ENCODE measurements around the gene TMCO4. TPM values are rescaled to one million over a fixed set of nuclear protein-coding genes. Genes with fewer than 3 reads are reported as not detected.

Gene TMCO4
- total and polyA plus RNA-seq, 2 donors (not counting 3 experiments of a cell fraction or from before 2014, with no cell fraction given) = 7.6 to 10.3 TPM

DNA sequence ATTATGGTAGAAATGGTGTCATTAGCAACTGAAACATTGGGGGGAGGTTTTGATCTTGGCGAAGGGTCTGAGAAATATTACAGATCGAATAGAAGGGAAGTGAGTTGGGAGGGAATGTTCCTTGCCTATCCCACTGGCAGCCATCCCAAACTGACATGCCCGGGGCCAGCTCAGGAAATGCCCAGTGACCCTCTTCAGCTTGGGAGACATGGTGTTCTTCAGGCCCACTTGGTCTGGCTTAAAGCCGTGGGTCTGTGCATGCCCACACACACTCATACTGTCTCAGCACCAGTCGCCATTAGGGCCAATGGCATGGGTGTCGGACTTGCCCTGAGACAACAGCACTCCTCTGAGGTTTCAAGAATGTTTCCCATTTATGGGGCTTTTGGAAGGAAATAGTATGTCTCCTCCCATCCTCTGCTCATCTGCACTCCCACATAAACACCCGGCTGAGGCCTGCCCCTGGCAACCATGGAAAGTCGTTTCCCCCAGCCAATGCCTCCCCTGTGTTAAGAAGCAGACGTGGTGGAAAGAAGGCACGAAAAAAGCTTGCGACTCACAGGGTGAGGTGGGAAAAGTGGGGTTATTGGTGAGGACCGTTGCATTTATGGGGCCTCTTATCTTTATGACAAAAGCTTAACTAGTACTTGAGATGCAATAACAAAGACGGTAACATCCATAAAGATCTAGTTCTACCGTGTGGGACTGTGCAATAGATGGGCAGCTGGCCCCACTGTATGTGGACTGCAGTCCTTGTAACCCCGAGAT lies 13.3 kb upstream of the TMCO4 start:
- H3K27me3 ChIP-seq (ENCODE audit: control insufficient read depth in 2 of 2, insufficient read depth in 2 of 2, low read length in 2 of 2) = no peaks in the 10 kb centered on the region
- dilution Hi-C loops (cut with MboI; ENCODE audit: extremely low pct_ligation_motif_present, low sequenced_read_pairs) (no loop called here), intact Hi-C loops (cut with micrococcal nuclease) (no loop called here)
- no peak overlapping the region for H3K4me3 ChIP-seq (replicated peaks in 1 of 3; ENCODE audit: insufficient read depth in 1 of 3, low read depth in 1 of 3, low read length in 3 of 3)
- H3K9me3 ChIP-seq (replicated peaks; ENCODE audit: control insufficient read depth, insufficient read depth, low read length) = no peaks in the 10 kb centered on the region
- H3K79me2 ChIP-seq (ENCODE audit: control insufficient read depth, insufficient read depth, low read length) = no peaks in the 10 kb centered on the region
- H3K4me1 ChIP-seq (ENCODE audit: control insufficient read depth, extremely low read depth, insufficient read depth, low read length) = no peaks in the 10 kb centered on the region
- no peaks in the 10 kb centered on the region for H3K9me1 ChIP-seq (replicated peaks; ENCODE audit: control insufficient read depth, extremely low read depth, insufficient read depth, low read length)
- POLR2A ChIA-PET = no interaction called here
- no peak overlapping the region for H3K27ac ChIP-seq (ENCODE audit: insufficient read depth, low read depth, low read length)
- H4K20me1 ChIP-seq (replicated peaks; ENCODE audit: control insufficient read depth, extremely low read depth, insufficient read depth, low read length) = no peaks in the 10 kb centered on the region
- FAIRE-seq = no peak
- no peak overlapping the region for H2AFZ ChIP-seq (ENCODE audit: low read depth, low read length)
- H3K36me3 ChIP-seq (ENCODE audit: control insufficient read depth in 2 of 2, extremely low read depth in 1 of 2, insufficient read depth in 2 of 2, low read length in 2 of 2) = no peaks in the 10 kb centered on the region
- no peak for DNase-seq (ENCODE audit: low read depth, low spot score)
- TF ChIP-seq FOS (IDR thresholded peaks at IDR 0.05; ENCODE audit: borderline replicate concordance, insufficient read depth, low read length) = no peak
- no peak for TF ChIP-seq GATA2 (IDR thresholded peaks at IDR 0.05; ENCODE audit: insufficient read depth, insufficient read length, low read depth, low read length)
- no peak for TF ChIP-seq POLR2AphosphoS5 (IDR thresholded peaks at IDR 0.05; ENCODE audit: insufficient read depth, low read depth, low read length)
- TF ChIP-seq, protein P1, sequence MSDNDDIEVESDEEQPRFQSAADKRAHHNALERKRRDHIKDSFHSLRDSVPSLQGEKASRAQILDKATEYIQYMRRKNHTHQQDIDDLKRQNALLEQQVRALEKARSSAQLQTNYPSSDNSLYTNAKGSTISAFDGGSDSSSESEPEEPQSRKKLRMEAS (IDR thresholded peaks at IDR 0.05; ENCODE audit: insufficient read depth, insufficient read length) = no peak
- no peak for TF ChIP-seq EZH2 (IDR thresholded peaks at IDR 0.05; ENCODE audit: borderline replicate concordance, low read depth, low read length, severe bottlenecking)
- no peak for TF ChIP-seq JUN (IDR thresholded peaks at IDR 0.05; ENCODE audit: borderline replicate concordance, insufficient read depth, insufficient read length, low read depth)
- TF ChIP-seq POLR2A (IDR thresholded peaks at IDR 0.05; ENCODE audit: low read depth, low read length) = no peak
- no peak for TF ChIP-seq CTCF (IDR thresholded peaks at IDR 0.05; ENCODE audit: extremely low read depth in 1 of 2, insufficient read depth in 1 of 2, low read depth in 1 of 2, low read length in 2 of 2)
- TF ChIP-seq MYC (IDR thresholded peaks at IDR 0.05; ENCODE audit: low read depth, low read length) = no peak
- no peak overlapping the region for H3K9ac ChIP-seq (replicated peaks; ENCODE audit: extremely low read depth, insufficient read depth, low read length)
- BruUV-seq (replicated peaks) = no TSS peak
- no peak overlapping the region for H3K4me2 ChIP-seq (ENCODE audit: insufficient read depth, low read length)
- CTCF ChIA-PET = interaction anchor here (1.0 to 2.3 kb wide), 4 partner anchors 52 to 151 kb away, joined by 3 to 13 read pairs (median 3); no protein-coding TSS in a partner anchor
